Peyer's patch (tissue), 4 donors: ENCODE results near the gene CFAP141.

Source experiments
- CTCF ChIP-seq, 6 experiments: fragments of 450-650 bp in 4 of 6; fragments of 200-600 bp in 2 of 6; sonication (generic) in 1 of 6; IDR thresholded peaks; one replicate each; pipeline ENCODE4 v1.5.1; 2017 to 2019; ENCODE audit warnings: antibody characterized with exemption in 6 of 6, mild to moderate bottlenecking in 3 of 6, moderate library complexity in 1 of 6
- POLR2A ChIP-seq, 2 donors: fragments of 450-650 bp; IDR thresholded peaks; one replicate each; pipeline ENCODE4 v1.5.1; 2017; ENCODE audit warnings: antibody characterized with exemption in 2 of 2, mild to moderate bottlenecking in 2 of 2, moderate library complexity in 2 of 2

DNA sequence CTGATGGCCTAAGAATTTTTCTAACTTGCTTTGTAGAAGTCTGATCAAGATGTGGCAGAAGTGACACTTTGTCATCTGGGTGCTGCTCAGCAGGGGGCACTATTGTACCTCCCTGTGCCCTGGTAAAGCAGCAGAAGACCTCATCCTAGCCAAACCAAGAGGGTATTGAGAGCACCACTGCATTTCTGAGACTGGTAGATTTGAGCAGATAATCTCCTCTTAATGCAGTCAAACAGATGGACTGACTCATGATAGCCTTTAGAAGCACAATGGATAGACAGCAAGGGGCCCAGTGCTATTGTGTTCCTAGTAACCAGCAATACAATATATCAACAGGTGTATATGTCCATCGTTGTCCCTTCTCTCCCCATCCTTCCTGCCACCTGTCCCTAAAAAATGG, 20.0 kb downstream of the CFAP141 start:
- TF ChIP-seq CTCF (IDR thresholded peaks at IDR 0.05) (peak in 4 of 6 experiments; percentile 40 to 52 (median 46)), POLR2A (IDR thresholded peaks at IDR 0.05) (no peak)
